Liver (tissue), 9 donors: ENCODE measurements around the gene ATP10A. TPM values are rescaled to one million over a fixed set of nuclear protein-coding genes. Genes with fewer than 3 reads are reported as not detected.
"Not testable (repeated sequence)": the region's sequence is repeated elsewhere in the genome, so short reads cannot be mapped to it uniquely, and the experiment has no call there.

ENCODE experiments used
- DNase-seq: peaks from one replicate; pipeline ENCODE4 v3.0.0-alpha.2; 2017; ENCODE audit warnings: low spot score
- H3K27ac ChIP-seq, 2 donors: one replicate each; pipeline ENCODE4 v1.7.0; 2013; ENCODE audit warnings: inconsistent platforms in 2 of 2, low read length in 2 of 2, control low read depth in 1 of 2, low read depth in 1 of 2, mild to moderate bottlenecking in 1 of 2
- H3K27me3 ChIP-seq, 4 donors: one replicate each; pipeline versions ENCODE4 v1.6.1 to v1.7.0; 2013; ENCODE audit warnings: low read length in 3 of 4, inconsistent platforms in 1 of 4, mild to moderate bottlenecking in 1 of 4, moderate library complexity in 1 of 4; ENCODE audit not compliant: control insufficient read depth in 4 of 4, insufficient read depth in 4 of 4
- H3K36me3 ChIP-seq, 4 donors: one replicate each; pipeline versions ENCODE4 v1.6.1 to v1.7.0; 2013; ENCODE audit warnings: low read length in 3 of 4, mild to moderate bottlenecking in 3 of 4, low read depth in 1 of 4, moderate library complexity in 1 of 4; ENCODE audit not compliant: control insufficient read depth in 4 of 4, insufficient read depth in 3 of 4
- H3K4me1 ChIP-seq, 4 donors: one replicate each; pipeline versions ENCODE4 v1.6.1 to v1.7.0; 2013; ENCODE audit warnings: low read length in 3 of 4, mild to moderate bottlenecking in 3 of 4, moderate library complexity in 1 of 4; ENCODE audit not compliant: control insufficient read depth in 4 of 4, insufficient read depth in 4 of 4
- H3K4me3 ChIP-seq, 3 donors: one replicate each; pipeline versions ENCODE4 v1.6.1 to v1.7.0; 2013; ENCODE audit warnings: low read length in 3 of 3, control low read depth in 1 of 3, low read depth in 1 of 3, mild to moderate bottlenecking in 1 of 3
- H3K9ac ChIP-seq, 2 donors: one replicate each; pipeline ENCODE4 v1.7.0; 2013; ENCODE audit warnings: low read length in 2 of 2, mild to moderate bottlenecking in 2 of 2, moderate library complexity in 2 of 2, control low read depth in 1 of 2, low read depth in 1 of 2
- H3K9me3 ChIP-seq, 4 donors: one replicate each; pipeline versions ENCODE4 v1.6.1 to v1.7.0; 2013; ENCODE audit warnings: low read length in 3 of 4; ENCODE audit not compliant: control insufficient read depth in 4 of 4
- EGR1 ChIP-seq, 2 donors: IDR thresholded peaks; 2 replicates each; pipeline ENCODE4 v1.6.1; 2016 to 2018; ENCODE audit warnings: antibody characterized with exemption in 2 of 2, low read depth in 2 of 2
- FOXA1 ChIP-seq: IDR thresholded peaks from 2 replicates; pipeline ENCODE4 v1.6.1; 2016; ENCODE audit warnings: antibody characterized with exemption
- FOXA2 ChIP-seq: IDR thresholded peaks from 2 replicates; pipeline ENCODE4 v1.6.1; 2016; ENCODE audit warnings: antibody characterized with exemption
- GABPA ChIP-seq, 2 donors: IDR thresholded peaks in 1 of 2; conservative IDR thresholded peaks in 1 of 2; 2 replicates each; pipeline ENCODE4 v1.6.1; 2016; ENCODE audit warnings: antibody characterized with exemption in 2 of 2, mild to moderate bottlenecking in 1 of 2, moderate library complexity in 1 of 2
- HNF4A ChIP-seq, 2 donors: conservative IDR thresholded peaks; 2 replicates each; pipeline ENCODE4 v1.6.1; 2016; ENCODE audit warnings: antibody characterized with exemption in 2 of 2, mild to moderate bottlenecking in 2 of 2
- HNF4G ChIP-seq: IDR thresholded peaks from 2 replicates; pipeline ENCODE4 v1.6.1; 2016; ENCODE audit warnings: antibody characterized with exemption
- JUND ChIP-seq, 2 donors: IDR thresholded peaks; 2 replicates each; pipeline ENCODE4 v1.6.1; 2016; ENCODE audit warnings: antibody characterized with exemption in 2 of 2
- NR2F2 ChIP-seq: IDR thresholded peaks from 2 replicates; pipeline ENCODE4 v1.6.1; 2016; ENCODE audit warnings: antibody characterized with exemption
- RAD21 ChIP-seq, 2 donors: IDR thresholded peaks; 2 replicates each; pipeline ENCODE4 v1.6.1; 2016; ENCODE audit warnings: antibody characterized with exemption in 2 of 2, mild to moderate bottlenecking in 2 of 2
- RXRA ChIP-seq, 2 donors: IDR thresholded peaks; 2 replicates each; pipeline ENCODE4 v1.6.1; 2017 to 2018; ENCODE audit warnings: antibody characterized with exemption in 2 of 2, mild to moderate bottlenecking in 1 of 2
- SP1 ChIP-seq: IDR thresholded peaks from 2 replicates; pipeline ENCODE4 v1.6.1; 2018; ENCODE audit warnings: antibody characterized with exemption, mild to moderate bottlenecking
- TAF1 ChIP-seq: conservative IDR thresholded peaks from 2 replicates; pipeline ENCODE4 v1.6.1; 2016; ENCODE audit warnings: antibody characterized with exemption, mild to moderate bottlenecking
- YY1 ChIP-seq: IDR thresholded peaks from 2 replicates; pipeline ENCODE4 v1.6.1; 2016; ENCODE audit warnings: antibody characterized with exemption, mild to moderate bottlenecking
- WGBS: extraction: QIAGEN DNeasy Blood & Tissue Kit; methylation state at CpG from one replicate; pipeline ENCODE4 v1.1.7; 2013; 5-methylcytosine and 5-hydroxymethylcytosine counted together
- polyA plus RNA-seq, 2 donors: library from polyadenylated mRNA; stranded (reverse) in 1 of 2; unstranded in 1 of 2; fragments of 200-250 nt in 1 of 2; fragments of >200 nt in 1 of 2; fragmentation: Nextera tagmentation in 1 of 2; extraction: Ambion mirVana in 1 of 2; gene quantifications; one replicate each; pipeline versions ENCODE4 v1.2.1 to v1.2.3, GENCODE V29; 2013 to 2015
- total RNA-seq, 2 donors: library from RNA; depleted of rRNA; stranded (reverse); fragments of >200 nt; gene quantifications; one replicate each; pipeline ENCODE4 v1.2.3, GENCODE V29; 2014
- TF ChIP-seq, protein P1 (sequence below): IDR thresholded peaks from 2 replicates; pipeline ENCODE4 v1.6.1; 2016; ENCODE audit warnings: antibody characterized with exemption, mild to moderate bottlenecking
- TF ChIP-seq, protein P2 (sequence below): IDR thresholded peaks from 2 replicates; pipeline ENCODE4 v1.6.1; 2016; ENCODE audit warnings: antibody characterized with exemption
- TF ChIP-seq, protein P3 (sequence below): fragments of 150-350 bp; IDR thresholded peaks from 2 replicates; pipeline ENCODE4 v1.5.1; 2017; ENCODE audit warnings: improper control_type of control experiment, low read depth, low read length; ENCODE audit not compliant: missing input control
- TF ChIP-seq, protein P4 (sequence below): IDR thresholded peaks from 2 replicates; pipeline ENCODE4 v1.6.1; 2016; ENCODE audit warnings: antibody characterized with exemption
- TF ChIP-seq, protein P5 (sequence below): IDR thresholded peaks from 2 replicates; pipeline ENCODE4 v1.6.1; 2016; ENCODE audit warnings: antibody characterized with exemption
- donor health status: healthy.
- donor health status: healthy.
- donor health status: healthy.
- donor health status: healthy.
- donor health status: healthy.

Gene ATP10A
- total and polyA plus RNA-seq, 4 donors: 0.22 to 1.8 (median 0.39) TPM

DNA sequence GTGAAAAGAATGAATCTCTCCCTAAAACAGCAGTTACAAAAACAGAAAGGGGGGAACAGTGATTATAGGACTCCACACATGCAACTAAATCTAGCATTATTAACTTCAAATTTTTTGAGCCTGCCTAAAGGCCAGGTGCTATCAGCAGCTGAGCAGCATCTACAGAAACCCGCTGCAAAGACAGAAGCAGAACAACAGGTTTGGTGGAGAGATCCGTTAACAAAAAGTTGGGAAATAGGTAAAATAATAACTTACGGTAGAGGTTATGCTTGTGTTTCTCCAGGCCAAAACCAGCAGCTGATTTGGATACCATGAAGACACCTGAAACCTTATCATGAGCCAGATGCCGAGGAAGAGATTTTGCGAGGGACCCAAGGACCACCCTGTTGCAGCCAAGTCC, 222.7 kb downstream of the ATP10A start:
- 86% methylated on average over 5 of the region's 5 CpGs for WGBS
- Histone ChIP-seq H3K4me3 (no peak overlapping the region), H3K27me3 (peaks cover 0 to 2% (median 0%) of the 10 kb centered on the region in 4 donors)

DNA sequence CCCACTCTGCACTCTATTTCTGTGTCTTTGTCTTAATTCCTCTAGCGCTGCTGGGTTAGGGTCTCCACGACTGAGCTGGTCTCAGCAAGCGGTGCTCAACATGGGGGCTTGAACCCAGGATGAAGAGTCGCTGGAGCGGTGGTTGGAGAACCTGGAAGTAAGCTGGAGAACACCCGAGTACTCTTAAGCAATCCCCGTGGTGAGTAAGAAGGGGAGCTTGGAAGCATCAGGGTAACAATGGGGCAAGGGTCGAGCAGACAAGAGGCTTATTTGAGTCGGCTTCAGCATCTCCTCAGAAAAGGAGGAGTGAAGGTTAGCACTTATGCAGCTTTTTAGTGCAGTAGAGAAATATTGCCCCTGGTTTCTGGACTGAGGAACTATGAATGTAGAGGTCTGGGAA, 226.6 kb downstream of the ATP10A start:
- H3K9ac ChIP-seq, DNase-seq, H3K9me3 ChIP-seq, H3K4me1 ChIP-seq, H3K27me3 ChIP-seq, H3K4me3 ChIP-seq, H3K36me3 ChIP-seq, H3K27ac ChIP-seq: not testable (repeated sequence)
- 32% methylated on average over 9 of the region's 9 CpGs for WGBS

More for the DNA sequence above, 222.7 kb downstream of the ATP10A start:
- no peak overlapping the region for H3K9ac ChIP-seq
- H3K36me3 ChIP-seq: no peaks in the 10 kb centered on the region
- H3K9me3 ChIP-seq: no peaks in the 10 kb centered on the region
- no peak overlapping the region for H3K27ac ChIP-seq
- no peak for TF ChIP-seq FOXA1
- TF ChIP-seq YY1: no peak
- no peak for TF ChIP-seq FOXA2
- TF ChIP-seq, protein P1, sequence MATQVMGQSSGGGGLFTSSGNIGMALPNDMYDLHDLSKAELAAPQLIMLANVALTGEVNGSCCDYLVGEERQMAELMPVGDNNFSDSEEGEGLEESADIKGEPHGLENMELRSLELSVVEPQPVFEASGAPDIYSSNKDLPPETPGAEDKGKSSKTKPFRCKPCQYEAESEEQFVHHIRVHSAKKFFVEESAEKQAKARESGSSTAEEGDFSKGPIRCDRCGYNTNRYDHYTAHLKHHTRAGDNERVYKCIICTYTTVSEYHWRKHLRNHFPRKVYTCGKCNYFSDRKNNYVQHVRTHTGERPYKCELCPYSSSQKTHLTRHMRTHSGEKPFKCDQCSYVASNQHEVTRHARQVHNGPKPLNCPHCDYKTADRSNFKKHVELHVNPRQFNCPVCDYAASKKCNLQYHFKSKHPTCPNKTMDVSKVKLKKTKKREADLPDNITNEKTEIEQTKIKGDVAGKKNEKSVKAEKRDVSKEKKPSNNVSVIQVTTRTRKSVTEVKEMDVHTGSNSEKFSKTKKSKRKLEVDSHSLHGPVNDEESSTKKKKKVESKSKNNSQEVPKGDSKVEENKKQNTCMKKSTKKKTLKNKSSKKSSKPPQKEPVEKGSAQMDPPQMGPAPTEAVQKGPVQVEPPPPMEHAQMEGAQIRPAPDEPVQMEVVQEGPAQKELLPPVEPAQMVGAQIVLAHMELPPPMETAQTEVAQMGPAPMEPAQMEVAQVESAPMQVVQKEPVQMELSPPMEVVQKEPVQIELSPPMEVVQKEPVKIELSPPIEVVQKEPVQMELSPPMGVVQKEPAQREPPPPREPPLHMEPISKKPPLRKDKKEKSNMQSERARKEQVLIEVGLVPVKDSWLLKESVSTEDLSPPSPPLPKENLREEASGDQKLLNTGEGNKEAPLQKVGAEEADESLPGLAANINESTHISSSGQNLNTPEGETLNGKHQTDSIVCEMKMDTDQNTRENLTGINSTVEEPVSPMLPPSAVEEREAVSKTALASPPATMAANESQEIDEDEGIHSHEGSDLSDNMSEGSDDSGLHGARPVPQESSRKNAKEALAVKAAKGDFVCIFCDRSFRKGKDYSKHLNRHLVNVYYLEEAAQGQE: no peak
- TF ChIP-seq NR2F2: no peak
- TF ChIP-seq JUND (IDR thresholded peaks at IDR 0.05): no peak
- TF ChIP-seq GABPA (IDR thresholded peaks at IDR 0.05 in 1 of 2, conservative IDR thresholded peaks at IDR 0.05 in 1 of 2): no peak
- TF ChIP-seq, protein P2, sequence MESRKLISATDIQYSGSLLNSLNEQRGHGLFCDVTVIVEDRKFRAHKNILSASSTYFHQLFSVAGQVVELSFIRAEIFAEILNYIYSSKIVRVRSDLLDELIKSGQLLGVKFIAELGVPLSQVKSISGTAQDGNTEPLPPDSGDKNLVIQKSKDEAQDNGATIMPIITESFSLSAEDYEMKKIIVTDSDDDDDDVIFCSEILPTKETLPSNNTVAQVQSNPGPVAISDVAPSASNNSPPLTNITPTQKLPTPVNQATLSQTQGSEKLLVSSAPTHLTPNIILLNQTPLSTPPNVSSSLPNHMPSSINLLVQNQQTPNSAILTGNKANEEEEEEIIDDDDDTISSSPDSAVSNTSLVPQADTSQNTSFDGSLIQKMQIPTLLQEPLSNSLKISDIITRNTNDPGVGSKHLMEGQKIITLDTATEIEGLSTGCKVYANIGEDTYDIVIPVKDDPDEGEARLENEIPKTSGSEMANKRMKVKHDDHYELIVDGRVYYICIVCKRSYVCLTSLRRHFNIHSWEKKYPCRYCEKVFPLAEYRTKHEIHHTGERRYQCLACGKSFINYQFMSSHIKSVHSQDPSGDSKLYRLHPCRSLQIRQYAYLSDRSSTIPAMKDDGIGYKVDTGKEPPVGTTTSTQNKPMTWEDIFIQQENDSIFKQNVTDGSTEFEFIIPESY: no peak
- no peak for TF ChIP-seq RAD21 (IDR thresholded peaks at IDR 0.05)
- TF ChIP-seq TAF1: no peak
- TF ChIP-seq, protein P3, sequence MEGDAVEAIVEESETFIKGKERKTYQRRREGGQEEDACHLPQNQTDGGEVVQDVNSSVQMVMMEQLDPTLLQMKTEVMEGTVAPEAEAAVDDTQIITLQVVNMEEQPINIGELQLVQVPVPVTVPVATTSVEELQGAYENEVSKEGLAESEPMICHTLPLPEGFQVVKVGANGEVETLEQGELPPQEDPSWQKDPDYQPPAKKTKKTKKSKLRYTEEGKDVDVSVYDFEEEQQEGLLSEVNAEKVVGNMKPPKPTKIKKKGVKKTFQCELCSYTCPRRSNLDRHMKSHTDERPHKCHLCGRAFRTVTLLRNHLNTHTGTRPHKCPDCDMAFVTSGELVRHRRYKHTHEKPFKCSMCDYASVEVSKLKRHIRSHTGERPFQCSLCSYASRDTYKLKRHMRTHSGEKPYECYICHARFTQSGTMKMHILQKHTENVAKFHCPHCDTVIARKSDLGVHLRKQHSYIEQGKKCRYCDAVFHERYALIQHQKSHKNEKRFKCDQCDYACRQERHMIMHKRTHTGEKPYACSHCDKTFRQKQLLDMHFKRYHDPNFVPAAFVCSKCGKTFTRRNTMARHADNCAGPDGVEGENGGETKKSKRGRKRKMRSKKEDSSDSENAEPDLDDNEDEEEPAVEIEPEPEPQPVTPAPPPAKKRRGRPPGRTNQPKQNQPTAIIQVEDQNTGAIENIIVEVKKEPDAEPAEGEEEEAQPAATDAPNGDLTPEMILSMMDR: no peak
- TF ChIP-seq HNF4G: no peak
- TF ChIP-seq, protein P4, sequence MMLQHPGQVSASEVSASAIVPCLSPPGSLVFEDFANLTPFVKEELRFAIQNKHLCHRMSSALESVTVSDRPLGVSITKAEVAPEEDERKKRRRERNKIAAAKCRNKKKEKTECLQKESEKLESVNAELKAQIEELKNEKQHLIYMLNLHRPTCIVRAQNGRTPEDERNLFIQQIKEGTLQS: no peak
- TF ChIP-seq EGR1 (IDR thresholded peaks at IDR 0.05; ENCODE audit: low read depth in 2 of 2): no peak
- no peak for TF ChIP-seq RXRA (IDR thresholded peaks at IDR 0.05)
- no peak for TF ChIP-seq SP1
- TF ChIP-seq HNF4A (conservative IDR thresholded peaks at IDR 0.05): no peak
- TF ChIP-seq, protein P5, sequence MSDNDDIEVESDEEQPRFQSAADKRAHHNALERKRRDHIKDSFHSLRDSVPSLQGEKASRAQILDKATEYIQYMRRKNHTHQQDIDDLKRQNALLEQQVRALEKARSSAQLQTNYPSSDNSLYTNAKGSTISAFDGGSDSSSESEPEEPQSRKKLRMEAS: no peak
- no peak for DNase-seq
- H3K4me1 ChIP-seq: no peaks in the 10 kb centered on the region
